Occipital lobe (tissue), 2 donors: Measurements from ENCODE around the gene AGBL4. TPM values are rescaled to one million over a fixed set of nuclear protein-coding genes. Genes with fewer than 3 reads are reported as not detected.
"Not testable (repeated sequence)": the region's sequence is repeated elsewhere in the genome, so short reads cannot be mapped to it uniquely, and the experiment has no call there.

Experiments used
- DNase-seq: peaks from one replicate; lab custom pipeline; 2025; lab: John Stamatoyannopoulos, UW
- total RNA-seq: library from RNA; depleted of rRNA; stranded (reverse); fragments of >200 nt; gene quantifications from one replicate; pipeline ENCODE4 v1.2.3, GENCODE V29; 2014

The AGBL4 gene
- total RNA-seq, 1 donor from 2014 or later = 3.4 TPM

GRCh38 chr1:48555271-48555670 is 1468.5 kb downstream of the AGBL4 start:
- no peak for DNase-seq

- no peak for DNase-seq
Measured at GRCh38 chr1:48552903-48553606, 1470.7 kb downstream of the AGBL4 start.

- DNase-seq = no peak
Measured at GRCh38 chr1:48552420-48552819, 1471.3 kb downstream of the AGBL4 start.

GRCh38 chr1:48548985-48549384 is 1474.8 kb downstream of the AGBL4 start:
- no peak for DNase-seq

GRCh38 chr1:48547561-48548220 is 1476.1 kb downstream of the AGBL4 start:
- DNase-seq = no peak

- DNase-seq = no peak
Measured at GRCh38 chr1:48543854-48544253, 1479.9 kb downstream of the AGBL4 start.

GRCh38 chr1:48540587-48540986 is 1483.2 kb downstream of the AGBL4 start:
- no peak for DNase-seq

- no peak for DNase-seq
Measured at GRCh38 chr1:48536477-48536876, 1487.3 kb downstream of the AGBL4 start.

GRCh38 chr1:48532976-48533375 is 1490.8 kb downstream of the AGBL4 start:
- DNase-seq = no peak

GRCh38 chr1:48530727-48531351 is 1492.9 kb downstream of the AGBL4 start:
- DNase-seq = no peak

GRCh38 chr1:48527051-48527450 is 1496.7 kb downstream of the AGBL4 start:
- no peak for DNase-seq

GRCh38 chr1:48526008-48526710 is 1497.6 kb downstream of the AGBL4 start:
- DNase-seq = peak; percentile 21

- DNase-seq = no peak
Measured at GRCh38 chr1:48524892-48525467, 1498.8 kb downstream of the AGBL4 start.

- no peak for DNase-seq
Measured at GRCh38 chr1:48523558-48523957, 1500.2 kb downstream of the AGBL4 start.

- DNase-seq = not testable (repeated sequence)
Measured at GRCh38 chr1:48519896-48520295, 1503.9 kb downstream of the AGBL4 start.

GRCh38 chr1:48506870-48507269 is 1516.9 kb downstream of the AGBL4 start:
- DNase-seq = no peak

GRCh38 chr1:48500541-48501450 is 1523.0 kb downstream of the AGBL4 start:
- DNase-seq = no peak

GRCh38 chr1:48499211-48499735 is 1524.5 kb downstream of the AGBL4 start:
- no peak for DNase-seq

- DNase-seq = peak; percentile 67
Measured at GRCh38 chr1:48498096-48498791, 1525.5 kb downstream of the AGBL4 start.

GRCh38 chr1:48495911-48496310 is 1527.8 kb downstream of the AGBL4 start:
- DNase-seq = no peak
